Spleen (tissue), 11 donors: ENCODE results near the gene PDCD10. TPM values are rescaled to one million over a fixed set of nuclear protein-coding genes. Genes with fewer than 3 reads are reported as not detected.

Source experiments
- DNase-seq: peaks from one replicate; pipeline ENCODE4 v3.0.0-alpha.2; 2020
- H3K27ac ChIP-seq, 8 donors: fragments of 200-600 bp; sonication (generic) in 7 of 8; 1 replicate in 4 of 8; 2 replicates in 4 of 8; pipeline versions ENCODE4 v1.5.0 to v1.8.0; 2016 to 2021; ENCODE audit warnings: inconsistent platforms in 4 of 8, mild to moderate bottlenecking in 4 of 8, moderate library complexity in 1 of 8
- H3K27me3 ChIP-seq, 7 donors: fragments of 200-600 bp; sonication (generic) in 6 of 7; replicated peaks in 1 of 7; 1 replicate in 4 of 7; 2 replicates in 3 of 7; pipeline versions ENCODE4 v1.5.0 to v1.8.0; 2016 to 2021; ENCODE audit warnings: inconsistent platforms in 3 of 7, mild to moderate bottlenecking in 1 of 7
- H3K36me3 ChIP-seq, 6 donors: fragments of 200-600 bp; sonication (generic) in 5 of 6; 1 replicate in 4 of 6; 2 replicates in 2 of 6; pipeline versions ENCODE4 v1.5.0 to v1.8.0; 2016 to 2021; ENCODE audit warnings: inconsistent platforms in 2 of 6
- H3K4me1 ChIP-seq, 6 donors: fragments of 200-600 bp; sonication (generic) in 5 of 6; 1 replicate in 3 of 6; 2 replicates in 3 of 6; pipeline versions ENCODE4 v1.5.0 to v1.8.0; 2016 to 2021; ENCODE audit warnings: inconsistent platforms in 3 of 6
- H3K4me3 ChIP-seq, 8 donors: fragments of 200-600 bp; sonication (generic) in 7 of 8; 1 replicate in 4 of 8; 2 replicates in 4 of 8; pipeline versions ENCODE4 v1.5.0 to v1.8.0; 2016 to 2021; ENCODE audit warnings: inconsistent platforms in 4 of 8, mild to moderate bottlenecking in 4 of 8, moderate library complexity in 2 of 8
- H3K9me3 ChIP-seq, 8 donors: fragments of 200-600 bp; sonication (generic) in 7 of 8; 1 replicate in 4 of 8; 2 replicates in 4 of 8; pipeline versions ENCODE4 v1.5.0 to v1.8.0; 2016 to 2021; ENCODE audit warnings: inconsistent platforms in 4 of 8
- POLR2A ChIP-seq, 3 donors: fragments of 450-650 bp; IDR thresholded peaks; one replicate each; pipeline ENCODE4 v1.5.1; 2017; ENCODE audit warnings: antibody characterized with exemption in 3 of 3, mild to moderate bottlenecking in 1 of 3
- POLR2AphosphoS5 ChIP-seq, 3 donors: sonication (generic); formaldehyde crosslinking; IDR thresholded peaks; one replicate each; pipeline ENCODE4 v1.5.1; 2017; ENCODE audit warnings: antibody characterized with exemption in 3 of 3
- WGBS, 5 donors: extraction: QIAGEN DNeasy Blood & Tissue Kit in 3 of 5; methylation state at CpG; one replicate each; pipeline versions ENCODE4 v1.1.5 to v1.1.7; 2013 to 2018; 5-methylcytosine and 5-hydroxymethylcytosine counted together
- intact Hi-C: fragments of 100-400 bp; cut with DNase I; formaldehyde crosslinking; loops from one replicate; pipeline ENCODE4 v1.15.0; 2023; ENCODE audit warnings: low total_unique reads
- polyA plus RNA-seq, 3 donors: library from polyadenylated mRNA; stranded (reverse); fragments of 200-250 nt; gene quantifications; one replicate each; pipeline ENCODE4 v1.2.1, GENCODE V29; 2013
- total RNA-seq, 7 donors: library from RNA; depleted of rRNA in 3 of 7; stranded (reverse); fragments of >200 nt in 3 of 7; fragmentation: NEBNext Ultra II Directional in 4 of 7; extraction: Animal tissue kit (Norgen Biotek cat#: 25700) in 4 of 7; gene quantifications; one replicate each; pipeline versions ENCODE4 v1.1.0 to v1.2.1, GENCODE V29; 2016 to 2021
- TF ChIP-seq, protein P1 (sequence below), 11 experiments: fragments of 200-600 bp in 7 of 11; fragments of 450-650 bp in 4 of 11; sonication (generic) in 4 of 11; IDR thresholded peaks in 8 of 11; conservative IDR thresholded peaks in 3 of 11; 1 replicate in 7 of 11; 2 replicates in 4 of 11; pipeline versions ENCODE4 v1.4.0 to v1.8.0; 2016 to 2021; ENCODE audit warnings: antibody characterized with exemption in 11 of 11, inconsistent platforms in 4 of 11, mild to moderate bottlenecking in 1 of 11
- donor health status: healthy with polysubstance abuse.
- donor health status: DM: no; HTN: no; CAD: no; lungs with moderate emphysema.
- donor health status: DM: no; HTN: no; CAD: no.
- donor health status: Bipolar disorder and iron deficiency.
- donor health status: healthy.
- donor health status: DM: no; HTN: no; CAD: no.
- donor health status: DM: yes; HTN: yes; CAD: no.

The PDCD10 gene
- total and polyA plus RNA-seq, 10 donors, result 25.5 to 94.5 (median 51.0) TPM

DNA sequence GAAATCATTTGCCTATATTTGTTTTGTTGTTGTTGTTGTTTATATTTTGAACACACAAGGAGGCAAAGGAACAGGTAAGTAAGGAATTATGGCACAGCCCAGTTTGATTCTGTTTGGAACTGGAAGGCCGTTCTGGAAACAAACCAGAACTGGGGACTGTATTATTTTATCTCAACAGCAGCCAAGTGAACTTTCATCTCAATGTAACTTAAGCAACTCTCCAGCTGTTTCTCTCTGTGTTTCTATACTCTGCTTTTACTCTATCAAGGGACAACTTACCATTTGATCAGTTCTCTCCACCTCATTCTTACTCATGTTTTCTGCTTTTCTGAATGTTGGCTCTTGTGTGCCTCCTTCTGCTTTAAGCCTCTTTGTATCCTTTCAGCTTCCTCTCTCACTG lies 65.0 kb downstream of the PDCD10 start:
- H3K27me3 ChIP-seq, result no peaks in the 10 kb centered on the region
- no peak overlapping the region for H3K4me3 ChIP-seq
- H3K4me1 ChIP-seq, result peaks cover 0 to 7% (median 0%) of the 10 kb centered on the region in 6 donors
- peaks cover 0 to 11% (median 5%) of the 10 kb centered on the region in 8 donors for H3K9me3 ChIP-seq
- intact Hi-C loops, result no loop called here
- no peak for TF ChIP-seq POLR2AphosphoS5 (IDR thresholded peaks at IDR 0.05)
- no peak for TF ChIP-seq POLR2A (IDR thresholded peaks at IDR 0.05)
- TF ChIP-seq, protein P1, sequence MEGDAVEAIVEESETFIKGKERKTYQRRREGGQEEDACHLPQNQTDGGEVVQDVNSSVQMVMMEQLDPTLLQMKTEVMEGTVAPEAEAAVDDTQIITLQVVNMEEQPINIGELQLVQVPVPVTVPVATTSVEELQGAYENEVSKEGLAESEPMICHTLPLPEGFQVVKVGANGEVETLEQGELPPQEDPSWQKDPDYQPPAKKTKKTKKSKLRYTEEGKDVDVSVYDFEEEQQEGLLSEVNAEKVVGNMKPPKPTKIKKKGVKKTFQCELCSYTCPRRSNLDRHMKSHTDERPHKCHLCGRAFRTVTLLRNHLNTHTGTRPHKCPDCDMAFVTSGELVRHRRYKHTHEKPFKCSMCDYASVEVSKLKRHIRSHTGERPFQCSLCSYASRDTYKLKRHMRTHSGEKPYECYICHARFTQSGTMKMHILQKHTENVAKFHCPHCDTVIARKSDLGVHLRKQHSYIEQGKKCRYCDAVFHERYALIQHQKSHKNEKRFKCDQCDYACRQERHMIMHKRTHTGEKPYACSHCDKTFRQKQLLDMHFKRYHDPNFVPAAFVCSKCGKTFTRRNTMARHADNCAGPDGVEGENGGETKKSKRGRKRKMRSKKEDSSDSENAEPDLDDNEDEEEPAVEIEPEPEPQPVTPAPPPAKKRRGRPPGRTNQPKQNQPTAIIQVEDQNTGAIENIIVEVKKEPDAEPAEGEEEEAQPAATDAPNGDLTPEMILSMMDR (IDR thresholded peaks at IDR 0.05 in 8 of 11, conservative IDR thresholded peaks at IDR 0.05 in 3 of 11), result no peak
- WGBS, 5 donors, result 86 to 98% (median 97%) methylated on average over 1 of the region's 1 CpG
- H3K36me3 ChIP-seq, result peaks cover 0 to 32% (median 7%) of the 10 kb centered on the region in 6 donors
- H3K27ac ChIP-seq, result no peak overlapping the region
- DNase-seq, result no peak

DNA sequence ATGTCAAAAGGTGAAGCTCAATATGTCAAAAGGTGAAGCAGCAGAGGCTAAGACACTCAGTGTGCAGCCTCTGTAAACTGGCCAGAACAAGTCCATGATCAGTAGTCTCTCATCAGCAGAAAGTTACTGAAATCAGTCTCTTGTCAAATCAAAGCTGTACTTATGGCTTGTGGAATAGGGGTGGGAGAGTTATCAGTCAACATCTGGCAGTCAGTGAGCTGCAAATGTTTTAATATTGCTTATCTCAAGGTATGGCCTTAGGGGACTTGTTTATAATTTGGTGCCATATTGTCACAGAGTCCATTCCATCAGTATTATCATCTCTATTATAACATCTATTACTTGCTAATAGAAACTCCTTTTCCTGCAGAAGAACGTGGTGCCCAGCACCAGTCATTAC lies 66.0 kb downstream of the PDCD10 start:
- intact Hi-C loops, result no loop called here
- WGBS, 5 donors, result 89 to 96% (median 94%) methylated on average over 1 of the region's 1 CpG
- peaks cover 0 to 7% (median 0%) of the 10 kb centered on the region in 6 donors for H3K4me1 ChIP-seq
- TF ChIP-seq POLR2AphosphoS5 (IDR thresholded peaks at IDR 0.05), result no peak
- no peak for DNase-seq
- no peak overlapping the region for H3K4me3 ChIP-seq
- H3K9me3 ChIP-seq, result peaks cover 0 to 8% (median 3%) of the 10 kb centered on the region in 8 donors
- H3K36me3 ChIP-seq, result peaks cover 0 to 21% (median 3%) of the 10 kb centered on the region in 6 donors
- no peaks in the 10 kb centered on the region for H3K27me3 ChIP-seq
- H3K27ac ChIP-seq, result no peak overlapping the region

DNA sequence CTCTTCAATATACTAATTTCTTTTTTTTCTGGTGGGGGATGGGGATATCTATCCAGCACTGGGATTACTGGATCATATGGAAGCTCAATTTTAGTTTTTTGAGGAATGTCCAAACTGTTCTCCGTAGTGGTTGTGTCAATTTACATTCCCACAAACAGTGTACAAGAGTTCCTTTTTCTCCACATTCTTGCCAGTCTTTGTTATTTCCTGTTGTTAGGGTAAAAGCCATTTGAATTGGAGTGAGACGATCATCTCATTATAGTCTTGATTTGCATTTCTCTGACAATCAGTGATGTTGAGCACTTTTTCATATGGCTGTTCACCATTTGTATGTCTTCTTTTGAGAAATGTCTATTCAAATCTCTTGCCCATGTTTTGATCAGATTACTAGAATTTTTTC lies 68.1 kb downstream of the PDCD10 start:
- WGBS, 5 donors, result 76 to 85% (median 79%) methylated on average over 2 of the region's 2 CpGs
- TF ChIP-seq POLR2A (IDR thresholded peaks at IDR 0.05), result no peak
- TF ChIP-seq, protein P1 (IDR thresholded peaks at IDR 0.05 in 8 of 11, conservative IDR thresholded peaks at IDR 0.05 in 3 of 11), result no peak
- TF ChIP-seq POLR2AphosphoS5 (IDR thresholded peaks at IDR 0.05), result no peak
- Histone ChIP-seq H3K4me1 (no peaks in the 10 kb centered on the region), H3K27me3 (no peaks in the 10 kb centered on the region), H3K4me3 (no peak overlapping the region), H3K27ac (no peak overlapping the region), H3K36me3 (peaks cover 0 to 10% (median 0%) of the 10 kb centered on the region in 6 donors), H3K9me3 (no peaks in the 10 kb centered on the region)
- intact Hi-C loops, result no loop called here
- DNase-seq, result no peak

DNA sequence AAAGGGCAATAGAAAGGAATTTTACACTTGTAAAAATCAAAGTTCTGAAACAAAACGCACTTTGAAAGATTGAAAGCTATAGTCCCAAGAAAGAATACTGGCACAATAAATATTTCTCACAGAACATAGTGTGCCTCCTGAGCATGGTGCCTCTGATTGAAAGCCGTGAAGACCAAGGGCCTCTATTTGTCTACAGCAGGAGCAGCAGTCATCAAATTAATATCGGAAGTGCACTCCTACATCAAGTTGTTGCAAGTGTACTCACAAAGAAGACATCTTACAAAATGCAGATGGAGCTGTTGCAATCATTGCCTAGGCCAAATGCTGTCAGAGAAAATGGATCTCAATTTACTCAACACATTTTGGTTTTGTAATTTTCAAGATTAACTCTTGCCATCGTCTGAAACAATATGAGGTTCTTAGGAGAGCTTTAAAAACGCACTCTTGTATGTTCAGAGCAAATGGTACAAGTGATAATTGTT lies 71.7 kb downstream of the PDCD10 start:
- Histone ChIP-seq H3K36me3 (no peaks in the 10 kb centered on the region), H3K27ac (peak overlapping the region in 1 of 8 donors; percentile 11), H3K27me3 (no peaks in the 10 kb centered on the region), H3K9me3 (no peaks in the 10 kb centered on the region), H3K4me3 (no peak overlapping the region), H3K4me1 (no peaks in the 10 kb centered on the region)
- 76 to 90% (median 78%) methylated on average over 5 of the region's 5 CpGs for WGBS, 5 donors
- no peak for DNase-seq
- TF ChIP-seq, protein P1 (IDR thresholded peaks at IDR 0.05 in 8 of 11, conservative IDR thresholded peaks at IDR 0.05 in 3 of 11), result no peak
- TF ChIP-seq POLR2AphosphoS5 (IDR thresholded peaks at IDR 0.05) (no peak), POLR2A (IDR thresholded peaks at IDR 0.05) (no peak)
- intact Hi-C loops, result no loop called here
